HUDEP-2 (cell line): Measurements from ENCODE around the gene SPPL2C.

Source experiments
- DNase-seq, 76 experiments: peaks; one replicate each; lab custom pipeline; 2025; ENCODE audit not compliant: unreplicated experiment in 76 of 76; lab: John Stamatoyannopoulos, UW

The SPPL2C gene

GRCh38 chr17:45828582-45829133 lies 16.0 kb upstream of the SPPL2C start:
- no peak for DNase-seq

DNA sequence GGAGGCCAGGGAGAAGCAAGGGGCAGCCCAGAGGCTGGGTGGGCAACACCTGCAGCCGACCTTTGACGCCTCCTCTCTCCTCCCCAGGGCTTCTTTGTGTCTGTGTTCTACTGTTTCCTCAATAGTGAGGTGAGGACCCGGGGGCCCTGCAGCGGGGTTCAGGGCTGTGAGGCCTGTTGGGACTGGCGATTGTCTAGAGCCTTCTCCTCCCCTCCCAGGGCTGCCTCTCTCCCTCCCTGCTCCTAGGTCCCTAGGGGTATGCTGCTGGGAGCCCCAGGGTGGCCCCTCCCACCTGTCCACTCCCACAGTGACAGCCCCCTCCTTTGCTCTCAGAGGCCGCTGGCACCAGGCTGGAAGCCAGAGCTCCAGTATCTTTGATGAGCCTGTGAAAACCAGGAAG lies 10.8 kb upstream of the SPPL2C start:
- DNase-seq: no peak

GRCh38 chr17:45834471-45835396 lies 9.9 kb upstream of the SPPL2C start:
- DNase-seq: no peak

DNA sequence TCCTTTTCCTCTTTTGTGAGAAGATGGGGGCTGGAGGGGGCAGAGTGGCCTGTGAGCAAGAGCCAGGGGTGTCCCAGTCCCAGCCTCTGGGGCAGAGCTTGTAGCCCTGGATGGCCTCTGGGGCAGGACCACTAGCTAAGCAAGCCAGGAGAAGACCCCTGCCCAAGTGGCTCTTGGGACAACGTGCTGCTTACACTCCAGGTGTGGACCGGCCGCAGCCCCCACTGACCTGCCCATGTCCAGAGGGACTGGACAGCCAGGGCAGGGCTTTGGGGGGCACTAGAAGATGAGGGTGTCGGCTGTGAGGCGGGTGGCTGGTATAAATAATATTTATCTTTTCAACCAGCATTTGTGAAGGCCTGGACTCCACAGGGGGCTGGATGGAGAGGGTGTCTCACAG lies 9.2 kb upstream of the SPPL2C start:
- no peak for DNase-seq

GRCh38 chr17:45836047-45837044 lies 8.3 kb upstream of the SPPL2C start:
- peak in 1 of 76 experiments; percentile 9 for DNase-seq

- no peak for DNase-seq
These were observed 7.5 kb upstream of the SPPL2C start for GRCh38 chr17:45837187-45837586.

DNA sequence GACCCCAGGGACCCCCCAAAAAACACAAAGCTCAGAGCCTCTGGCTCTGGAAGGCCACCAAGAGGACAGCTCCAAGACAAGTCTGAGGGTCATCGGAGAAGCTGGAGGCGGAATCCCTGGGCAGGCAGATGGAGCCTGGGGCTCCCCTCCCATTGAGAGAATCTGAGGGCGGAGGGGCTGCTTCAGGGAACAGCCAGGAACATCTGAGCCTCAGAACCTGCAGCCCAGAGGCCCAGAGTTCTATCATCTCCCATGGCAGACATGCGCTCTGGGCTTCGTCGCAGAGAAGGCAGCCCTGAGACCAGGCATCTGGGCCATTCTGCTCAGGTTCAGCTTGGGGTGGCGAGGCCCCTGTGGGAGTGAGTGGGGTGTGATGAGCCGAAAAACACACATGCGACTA lies 7.1 kb upstream of the SPPL2C start:
- no peak for DNase-seq

DNA sequence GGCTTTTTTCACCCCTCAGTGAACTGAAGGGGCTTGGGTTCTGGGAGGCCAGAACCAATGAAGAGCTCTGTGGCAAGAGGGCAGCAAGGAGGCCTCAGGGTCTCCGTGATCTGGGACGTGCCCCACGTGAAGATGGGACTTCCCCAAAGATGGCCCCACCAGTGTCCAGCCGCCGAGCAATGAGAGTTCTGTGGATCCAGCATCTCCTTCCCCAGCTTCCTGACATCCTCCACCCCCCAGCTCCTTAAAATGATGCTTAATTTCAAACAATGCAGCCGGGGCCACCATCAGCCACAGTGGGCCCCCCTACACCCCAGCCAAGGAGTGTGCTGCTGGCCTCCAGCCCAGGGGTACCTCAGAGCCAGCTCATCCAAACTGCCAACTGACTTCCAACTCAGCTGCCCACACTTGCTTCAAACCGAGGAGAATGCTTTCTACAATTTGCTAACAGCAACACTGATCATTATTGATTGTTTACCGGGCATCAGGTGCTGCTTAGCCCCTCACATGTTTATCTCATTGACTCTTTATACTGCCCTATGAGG lies 5.9 kb upstream of the SPPL2C start:
- DNase-seq: no peak

DNA sequence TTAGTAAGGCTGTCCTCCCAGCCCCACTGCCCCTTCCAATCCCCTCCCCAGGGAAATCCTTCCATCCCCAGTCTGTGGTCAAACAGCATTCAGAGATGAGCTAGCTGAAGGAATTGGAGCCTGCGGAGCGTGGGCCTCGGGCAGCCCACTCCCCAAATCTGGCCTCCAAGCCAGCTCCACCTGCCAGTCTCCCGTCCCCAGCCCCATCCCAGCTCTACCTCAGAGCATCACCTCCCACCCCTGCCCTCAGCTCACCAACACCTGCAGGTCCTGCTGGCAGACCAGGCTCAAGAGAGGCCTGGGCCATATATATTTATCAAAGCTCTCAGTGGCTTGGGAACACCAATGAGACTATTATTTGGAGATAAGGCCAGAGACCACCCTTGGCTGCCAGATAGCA lies 5.2 kb upstream of the SPPL2C start:
- DNase-seq: no peak

- DNase-seq: no peak
These were observed 3.5 kb upstream of the SPPL2C start for GRCh38 chr17:45841186-45841585.

- no peak for DNase-seq
These were observed 2.7 kb upstream of the SPPL2C start for GRCh38 chr17:45841883-45842525.

GRCh38 chr17:45843722-45844121 lies 959 bp upstream of the SPPL2C start:
- DNase-seq: no peak

- no peak for DNase-seq
These were observed 900 bp downstream of the SPPL2C start for GRCh38 chr17:45845376-45846185.

DNA sequence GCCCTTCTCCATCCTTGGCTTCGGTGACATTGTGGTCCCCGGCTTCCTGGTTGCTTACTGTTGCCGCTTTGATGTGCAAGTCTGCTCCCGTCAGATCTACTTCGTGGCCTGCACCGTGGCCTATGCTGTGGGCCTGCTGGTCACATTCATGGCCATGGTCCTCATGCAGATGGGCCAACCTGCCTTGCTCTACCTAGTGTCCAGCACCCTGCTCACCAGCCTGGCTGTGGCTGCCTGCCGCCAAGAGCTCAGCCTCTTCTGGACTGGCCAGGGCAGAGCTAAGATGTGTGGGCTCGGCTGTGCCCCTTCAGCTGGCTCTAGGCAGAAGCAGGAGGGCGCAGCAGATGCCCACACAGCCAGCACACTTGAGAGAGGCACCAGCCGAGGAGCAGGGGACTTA lies 1.5 kb downstream of the SPPL2C start:
- no peak for DNase-seq

GRCh38 chr17:45846646-45847045 lies 2.0 kb downstream of the SPPL2C start:
- no peak for DNase-seq

- no peak for DNase-seq
These were observed 2.4 kb downstream of the SPPL2C start for GRCh38 chr17:45847101-45847500.

DNA sequence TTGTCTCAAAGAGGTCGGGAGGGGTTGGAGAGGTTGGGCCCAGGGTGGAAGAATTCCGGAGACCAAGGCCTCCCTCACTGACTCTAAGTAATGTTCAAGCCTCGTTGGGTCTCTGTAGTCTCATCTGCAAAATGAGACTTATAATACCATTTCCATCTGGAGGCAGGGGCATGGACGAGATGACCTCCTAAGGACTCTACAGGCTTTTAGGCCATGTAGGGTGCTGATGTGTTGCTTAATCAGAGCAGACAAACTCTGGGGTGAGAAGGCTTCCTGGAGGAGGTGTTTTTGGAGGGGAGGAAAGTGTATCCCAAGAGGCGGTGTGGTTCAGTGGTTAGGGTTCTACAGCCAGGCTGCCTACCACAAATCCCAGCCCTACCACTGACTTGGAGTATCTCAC lies 3.1 kb downstream of the SPPL2C start:
- no peak for DNase-seq

- no peak for DNase-seq
These were observed 3.7 kb downstream of the SPPL2C start for GRCh38 chr17:45848405-45848804.

DNA sequence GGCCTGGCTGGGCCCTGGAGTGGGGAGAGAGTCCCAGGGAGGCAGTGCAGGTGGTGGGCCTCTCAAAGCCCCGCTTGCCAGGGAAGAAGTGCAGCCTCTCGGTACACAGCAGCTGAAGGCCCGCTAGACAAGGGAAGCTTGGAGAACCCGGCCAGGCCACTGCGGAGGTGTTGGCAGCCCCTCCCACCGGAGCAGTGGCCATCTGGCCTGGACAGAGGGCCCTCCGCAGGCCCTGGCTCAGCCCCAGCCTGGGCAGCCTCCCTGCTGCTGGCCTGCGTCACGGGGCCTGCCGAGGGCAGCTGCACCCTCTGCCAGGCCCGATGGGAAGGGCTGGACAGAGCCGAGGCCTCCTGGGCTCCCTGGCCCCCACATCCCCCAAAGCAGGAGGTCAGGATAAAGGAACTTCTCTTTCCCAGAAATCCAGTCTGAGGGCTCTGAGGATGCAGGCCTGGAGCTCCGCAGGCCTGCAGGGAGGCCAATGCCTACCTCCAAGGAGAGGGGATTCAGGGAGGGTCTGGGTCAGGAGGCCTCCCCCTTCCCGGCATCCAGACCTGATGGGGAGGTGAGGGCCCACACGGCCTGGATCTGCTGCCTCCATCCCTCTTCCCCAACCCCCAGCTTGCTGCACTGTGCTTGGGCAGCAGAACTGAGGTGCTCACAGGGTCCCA lies 4.3 kb downstream of the SPPL2C start:
- DNase-seq: no peak
